ENCODE results near the gene GRK1. TPM values are rescaled to one million over a fixed set of nuclear protein-coding genes. Genes with fewer than 3 reads are reported as not detected.

Gene GRK1
- total RNA-seq, 2 experiments from 2014 or later, result not detected

DNA sequence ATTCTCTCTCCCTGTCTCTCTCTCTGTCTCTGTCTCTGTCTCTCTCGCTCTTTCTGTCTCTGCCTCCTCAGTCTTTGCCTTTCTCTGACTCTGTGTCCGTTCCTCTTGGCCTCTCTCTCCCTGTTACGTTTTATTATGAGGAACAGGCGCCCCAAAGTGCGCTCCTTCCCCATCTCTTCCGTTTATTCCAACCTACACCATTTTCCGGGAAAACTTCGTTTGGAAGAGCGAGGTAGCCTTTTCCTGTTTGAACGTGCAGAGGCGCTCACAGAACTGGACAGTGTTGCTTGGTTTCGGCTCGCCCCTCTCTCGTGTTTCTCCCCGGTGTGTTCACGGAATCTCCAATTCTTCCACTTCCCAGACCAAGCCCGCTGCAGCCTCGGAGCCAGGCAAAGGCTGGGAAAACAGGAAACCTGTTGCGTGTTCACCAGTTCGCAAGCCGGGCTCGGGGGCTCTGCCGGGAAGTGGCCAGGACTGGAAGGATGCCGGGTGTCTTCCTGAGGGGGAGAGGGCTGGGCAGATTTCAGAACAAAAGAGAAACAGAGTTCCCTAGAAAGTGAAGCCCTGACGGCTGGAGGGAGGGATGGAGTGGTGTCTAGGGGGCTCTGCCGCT, 92.6 kb downstream of the GRK1 start:
- TF ChIP-seq, protein P1, sequence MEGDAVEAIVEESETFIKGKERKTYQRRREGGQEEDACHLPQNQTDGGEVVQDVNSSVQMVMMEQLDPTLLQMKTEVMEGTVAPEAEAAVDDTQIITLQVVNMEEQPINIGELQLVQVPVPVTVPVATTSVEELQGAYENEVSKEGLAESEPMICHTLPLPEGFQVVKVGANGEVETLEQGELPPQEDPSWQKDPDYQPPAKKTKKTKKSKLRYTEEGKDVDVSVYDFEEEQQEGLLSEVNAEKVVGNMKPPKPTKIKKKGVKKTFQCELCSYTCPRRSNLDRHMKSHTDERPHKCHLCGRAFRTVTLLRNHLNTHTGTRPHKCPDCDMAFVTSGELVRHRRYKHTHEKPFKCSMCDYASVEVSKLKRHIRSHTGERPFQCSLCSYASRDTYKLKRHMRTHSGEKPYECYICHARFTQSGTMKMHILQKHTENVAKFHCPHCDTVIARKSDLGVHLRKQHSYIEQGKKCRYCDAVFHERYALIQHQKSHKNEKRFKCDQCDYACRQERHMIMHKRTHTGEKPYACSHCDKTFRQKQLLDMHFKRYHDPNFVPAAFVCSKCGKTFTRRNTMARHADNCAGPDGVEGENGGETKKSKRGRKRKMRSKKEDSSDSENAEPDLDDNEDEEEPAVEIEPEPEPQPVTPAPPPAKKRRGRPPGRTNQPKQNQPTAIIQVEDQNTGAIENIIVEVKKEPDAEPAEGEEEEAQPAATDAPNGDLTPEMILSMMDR (IDR thresholded peaks at IDR 0.05), result no peak
- intact Hi-C loops (cut with DNase I, micrococcal nuclease), result no loop called here
- Mint-ChIP-seq H3K27me3 (peaks cover 61% of the 10 kb centered on the region), H3K4me3 (peak overlapping the region; percentile 85), H3K27ac (no peak overlapping the region), H3K9me3 (no peaks in the 10 kb centered on the region), H3K36me3 (ENCODE audit: low read depth) (no peaks in the 10 kb centered on the region), H3K4me1 (ENCODE audit: low read depth) (peaks cover 12% of the 10 kb centered on the region)
- peak overlapping the region; percentile 54 for H3K4me3 ChIP-seq (ENCODE audit: low read length)
- CTCF ChIA-PET, result interaction anchor here (0.8 kb wide), 1 partner anchor 18 kb away, joined by 3 read pairs; no protein-coding TSS in a partner anchor
- peaks cover 31 to 45% of the 10 kb centered on the region in 2 experiments for H3K27me3 ChIP-seq (ENCODE audit: control insufficient read depth in 1 of 2, insufficient read depth in 2 of 2, low read length in 2 of 2)
- POLR2A ChIA-PET, result no interaction called here
- H3K9me3 ChIP-seq (ENCODE audit: control insufficient read depth in 1 of 2, insufficient read depth in 1 of 2, low read length in 2 of 2), result peaks cover 0 to 4% of the 10 kb centered on the region in 2 experiments
- ATAC-seq (ENCODE audit: poor library complexity) (no peak), DNase-seq (no peak)
- H3K36me3 ChIP-seq (ENCODE audit: insufficient read depth, low read length), result no peaks in the 10 kb centered on the region
- peaks cover 16% of the 10 kb centered on the region for H3K4me1 ChIP-seq (ENCODE audit: insufficient read depth, low read length)
- no peak overlapping the region for H3K27ac ChIP-seq (ENCODE audit: low read depth in 1 of 2, low read length in 2 of 2)

DNA sequence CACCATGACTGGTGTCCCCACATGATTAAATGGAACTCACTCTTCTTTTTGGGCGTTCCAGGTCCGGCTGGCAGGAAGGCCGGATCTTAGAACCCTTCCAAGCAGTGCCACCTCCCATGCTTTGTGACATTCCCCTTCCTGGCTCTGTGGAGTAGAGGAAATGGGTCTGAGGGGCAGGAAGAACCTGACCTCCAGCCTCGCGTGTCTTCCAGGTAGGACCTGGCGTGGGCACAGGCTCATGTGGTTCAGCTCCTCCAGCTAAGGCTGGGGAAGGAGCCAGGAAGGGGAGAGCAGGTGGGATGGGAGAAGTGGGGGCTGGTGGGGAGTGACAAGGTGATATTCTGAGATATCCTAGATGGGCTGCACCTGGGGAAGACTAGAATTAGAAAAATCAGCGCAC, 94.1 kb downstream of the GRK1 start:
- Mint-ChIP-seq H3K4me3 (no peak overlapping the region), H3K36me3 (ENCODE audit: low read depth) (no peaks in the 10 kb centered on the region), H3K27me3 (peaks cover 76% of the 10 kb centered on the region), H3K27ac (no peak overlapping the region), H3K9me3 (no peaks in the 10 kb centered on the region), H3K4me1 (ENCODE audit: low read depth) (peaks cover 12% of the 10 kb centered on the region)
- H3K9me3 ChIP-seq (ENCODE audit: control insufficient read depth in 1 of 2, insufficient read depth in 1 of 2, low read length in 2 of 2), result peaks cover 0 to 4% of the 10 kb centered on the region in 2 experiments
- TF ChIP-seq, protein P1 (IDR thresholded peaks at IDR 0.05), result no peak
- ATAC-seq (ENCODE audit: poor library complexity), result no peak
- peaks cover 34 to 45% of the 10 kb centered on the region in 2 experiments for H3K27me3 ChIP-seq (ENCODE audit: control insufficient read depth in 1 of 2, insufficient read depth in 2 of 2, low read length in 2 of 2)
- DNase-seq, result no peak
- CTCF ChIA-PET, result no interaction called here
- H3K27ac ChIP-seq (ENCODE audit: low read depth in 1 of 2, low read length in 2 of 2), result no peak overlapping the region
- peaks cover 16% of the 10 kb centered on the region for H3K4me1 ChIP-seq (ENCODE audit: insufficient read depth, low read length)
- POLR2A ChIA-PET, result no interaction called here
- intact Hi-C loops (cut with DNase I, micrococcal nuclease), result no loop called here
- no peaks in the 10 kb centered on the region for H3K36me3 ChIP-seq (ENCODE audit: insufficient read depth, low read length)
- no peak overlapping the region for H3K4me3 ChIP-seq (ENCODE audit: low read length)

DNA sequence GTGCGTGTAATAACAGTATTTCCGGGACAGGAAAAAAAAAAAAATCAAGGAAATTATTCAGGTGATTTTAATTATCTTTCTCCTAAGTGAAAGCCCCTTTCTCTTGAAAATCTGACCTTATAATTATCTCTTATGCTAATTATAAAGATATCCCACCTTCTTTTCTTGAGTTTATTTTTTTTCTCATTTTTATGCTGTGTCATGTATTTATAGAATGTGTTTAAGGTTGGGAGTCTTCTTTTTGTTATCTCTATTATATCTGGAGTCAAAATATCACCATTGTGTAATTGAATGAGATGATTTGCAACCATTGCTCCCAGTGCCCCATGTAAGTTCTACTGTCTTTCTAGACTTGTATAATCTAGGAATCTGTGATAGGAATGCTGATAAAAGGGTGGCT, 95.1 kb downstream of the GRK1 start:
- no peaks in the 10 kb centered on the region for H3K36me3 Mint-ChIP-seq (ENCODE audit: low read depth)

More for the DNA sequence above, 95.1 kb downstream of the GRK1 start:
- ChIA-PET POLR2A (no interaction called here), CTCF (no interaction called here)
- TF ChIP-seq, protein P1 (IDR thresholded peaks at IDR 0.05), result no peak
- intact Hi-C loops (cut with DNase I, micrococcal nuclease), result no loop called here
- no peaks in the 10 kb centered on the region for H3K9me3 Mint-ChIP-seq
- Histone ChIP-seq H3K27ac (ENCODE audit: low read depth in 1 of 2, low read length in 2 of 2) (no peak overlapping the region), H3K4me3 (ENCODE audit: low read length) (no peak overlapping the region), H3K36me3 (ENCODE audit: insufficient read depth, low read length) (no peaks in the 10 kb centered on the region), H3K9me3 (ENCODE audit: control insufficient read depth in 1 of 2, insufficient read depth in 1 of 2, low read length in 2 of 2) (peaks cover 0 to 4% of the 10 kb centered on the region in 2 experiments), H3K4me1 (ENCODE audit: insufficient read depth, low read length) (peaks cover 16% of the 10 kb centered on the region), H3K27me3 (ENCODE audit: control insufficient read depth in 1 of 2, insufficient read depth in 2 of 2, low read length in 2 of 2) (peaks cover 34 to 45% of the 10 kb centered on the region in 2 experiments)
- DNase-seq, result no peak
- no peak overlapping the region for H3K27ac Mint-ChIP-seq
- H3K4me3 Mint-ChIP-seq, result no peak overlapping the region
- peaks cover 75% of the 10 kb centered on the region for H3K27me3 Mint-ChIP-seq
- H3K4me1 Mint-ChIP-seq (ENCODE audit: low read depth), result peaks cover 12% of the 10 kb centered on the region
- ATAC-seq (ENCODE audit: poor library complexity), result no peak
